ENCODE measurements around the gene BRWD1.
"Not testable (repeated sequence)": the region's sequence is repeated elsewhere in the genome, so short reads cannot be mapped to it uniquely, and the experiment has no call there.

BRWD1 gene

DNA sequence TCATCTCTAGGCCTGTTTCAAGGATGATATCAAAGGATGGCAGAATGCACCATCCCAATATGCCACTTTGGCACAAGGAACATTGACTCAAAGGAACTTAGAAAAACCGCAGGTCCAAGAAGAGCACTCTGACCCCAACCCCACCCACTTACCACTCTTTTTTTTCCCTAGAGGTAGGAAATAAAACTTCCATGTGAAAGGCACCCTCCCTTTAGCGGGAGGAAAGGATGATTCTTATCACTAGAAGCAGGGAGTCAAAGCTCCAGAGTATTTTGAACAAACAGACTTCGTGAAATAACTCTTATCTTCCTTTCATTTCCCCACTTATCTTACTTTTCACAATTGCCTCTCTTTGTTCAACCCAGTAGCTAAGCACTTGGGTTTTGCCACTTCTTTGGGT lies 152.4 kb downstream of the BRWD1 start:
- DNase-seq: no peak

DNA sequence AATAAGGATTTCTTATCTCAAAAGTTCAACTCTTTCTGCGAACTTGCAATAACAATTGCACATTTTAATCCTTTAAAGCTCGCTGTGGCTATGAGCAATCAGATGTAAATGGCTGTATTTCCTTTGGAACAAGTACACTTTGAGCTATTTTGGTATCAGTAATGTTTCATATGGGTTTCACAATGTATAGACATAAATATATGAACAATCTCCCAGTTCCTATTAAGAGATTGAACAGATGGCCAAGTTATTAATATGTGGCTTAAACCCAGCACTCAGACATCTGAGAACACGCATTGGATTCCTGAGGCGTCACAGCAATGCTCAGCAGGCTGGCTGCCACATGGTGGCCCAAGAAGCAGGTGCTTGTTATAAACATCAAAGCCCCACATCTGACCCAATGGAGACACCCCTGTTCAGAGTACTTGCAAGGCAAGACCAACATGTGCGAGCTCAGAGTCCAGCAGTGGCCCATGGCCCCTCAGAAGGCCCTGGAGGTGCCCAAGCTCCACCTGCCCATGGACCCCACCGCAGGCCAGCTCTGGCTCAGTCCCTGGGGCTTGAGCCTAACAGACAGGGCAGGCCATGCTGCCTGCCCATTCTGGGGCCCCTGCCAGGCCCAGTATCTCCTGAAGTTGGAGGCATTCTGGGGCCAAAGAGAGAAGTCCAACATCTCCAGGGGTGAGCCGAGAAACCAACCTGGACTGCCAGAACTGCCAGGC lies 153.9 kb downstream of the BRWD1 start:
- no peak for DNase-seq

DNA sequence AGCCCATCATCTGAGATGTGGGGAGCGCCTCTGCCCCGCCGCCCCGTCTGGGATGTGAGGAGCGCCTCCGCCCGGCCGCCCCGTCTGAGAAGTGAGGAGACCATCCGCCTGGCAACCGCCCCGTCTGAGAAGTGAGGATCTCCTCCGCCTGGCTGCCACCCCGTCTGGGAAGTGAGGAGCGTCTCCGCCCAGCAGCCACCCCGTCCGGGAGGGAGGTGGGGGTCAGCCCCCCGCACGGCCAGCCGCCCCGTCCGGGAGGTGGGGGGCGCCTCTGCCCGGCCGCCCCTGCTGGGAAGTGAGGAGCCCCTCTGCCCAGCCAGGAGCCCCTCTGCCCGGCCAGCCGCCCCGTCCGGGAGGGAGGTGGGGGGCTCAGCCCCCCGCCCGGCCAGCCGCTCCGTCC lies 156.2 kb downstream of the BRWD1 start:
- DNase-seq: not testable (repeated sequence)

DNA sequence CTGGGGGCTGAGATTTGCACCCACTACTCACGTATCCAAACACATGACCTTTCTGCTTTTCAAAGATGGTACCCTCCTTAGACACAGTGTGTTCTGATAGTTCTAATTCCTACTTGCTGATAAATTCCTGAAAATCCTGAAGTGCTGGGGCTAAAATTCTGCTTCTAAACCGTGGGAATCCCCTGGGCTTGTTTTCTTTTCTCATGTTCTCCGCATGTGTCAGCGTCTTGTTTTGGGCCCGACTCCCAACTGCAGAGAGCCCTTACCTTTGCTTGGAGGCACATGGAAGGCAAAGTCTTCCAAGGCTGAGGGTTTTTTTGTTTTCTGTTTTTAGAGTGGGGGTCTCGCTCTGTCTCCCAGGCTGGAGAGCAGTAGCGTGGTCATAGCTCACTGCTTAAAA lies 157.4 kb downstream of the BRWD1 start:
- DNase-seq: no peak

DNA sequence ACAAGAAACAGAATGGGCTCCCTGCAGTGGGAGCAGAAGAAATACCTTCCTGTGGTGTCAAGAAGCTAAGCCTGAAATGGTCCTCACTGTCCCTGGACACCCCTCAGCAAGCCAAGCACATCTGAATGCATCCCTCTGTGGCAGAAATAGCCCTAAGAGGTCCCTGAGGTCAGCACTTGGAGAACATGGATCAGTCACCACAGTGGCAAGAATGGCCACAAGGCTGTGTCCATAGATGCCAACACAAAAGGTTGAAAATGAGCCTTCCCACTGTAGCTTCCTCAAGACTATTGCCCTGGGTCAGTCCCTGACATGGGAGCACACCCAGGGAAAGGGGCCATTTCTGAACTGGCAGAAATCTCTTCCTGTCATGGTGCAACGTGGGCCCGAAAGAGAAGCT lies 157.9 kb downstream of the BRWD1 start:
- DNase-seq: no peak

DNA sequence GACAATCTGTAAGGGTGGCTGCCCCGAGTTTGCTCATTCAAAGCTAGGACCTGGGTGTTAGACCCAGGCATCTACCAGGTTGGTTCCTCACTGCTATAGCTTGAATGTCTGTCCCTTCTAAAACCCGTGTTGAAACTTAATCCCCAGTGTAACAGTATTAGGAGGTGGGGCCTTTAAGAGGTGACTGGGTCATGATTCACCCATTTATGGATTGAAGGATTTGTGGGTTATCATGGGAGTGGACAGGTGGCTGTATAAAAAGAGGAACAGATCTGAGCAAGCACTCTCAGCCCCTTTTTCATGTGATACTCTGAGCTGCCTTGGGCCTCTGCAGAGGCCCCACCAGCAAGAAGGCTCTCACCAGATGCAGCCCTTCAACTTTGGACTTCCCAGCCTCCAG lies 159.6 kb downstream of the BRWD1 start:
- no peak for DNase-seq

DNA sequence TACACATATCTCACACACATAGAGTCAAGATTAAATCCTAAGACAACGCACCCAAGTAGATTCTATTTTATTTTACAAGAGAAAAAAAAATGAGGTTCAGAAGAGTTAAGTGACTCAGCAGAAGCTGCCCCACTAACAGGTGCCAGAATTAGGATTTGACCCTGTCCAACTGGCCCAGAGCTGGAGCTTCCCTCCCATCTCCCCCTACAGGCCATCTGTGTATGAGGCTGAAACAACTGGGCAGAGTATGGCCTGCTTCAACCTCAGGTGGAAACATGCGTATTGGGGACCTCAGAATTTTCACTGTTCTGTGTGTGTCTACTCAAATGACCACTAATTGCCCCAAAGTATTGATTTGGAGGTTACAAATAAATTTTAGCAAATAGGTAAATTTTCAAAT lies 160.1 kb downstream of the BRWD1 start:
- no peak for DNase-seq

DNA sequence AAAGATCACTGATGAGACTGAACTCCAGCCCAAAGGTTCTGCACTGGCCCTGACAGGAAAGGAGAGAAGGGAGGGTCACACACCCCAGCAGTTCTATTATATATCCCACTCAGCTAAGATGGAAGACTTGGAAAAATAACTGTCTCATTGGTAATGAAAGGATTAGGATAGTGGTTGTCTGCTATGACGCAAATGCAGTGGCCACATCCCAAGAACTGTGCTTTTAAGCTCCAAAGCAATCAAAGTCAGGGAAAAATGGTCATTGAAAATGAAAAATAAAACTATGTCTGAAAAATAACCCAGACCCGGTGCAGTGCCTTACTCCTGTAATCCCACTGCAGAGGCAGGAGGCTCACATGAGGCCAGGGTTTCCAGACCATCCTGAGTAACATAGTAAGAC lies 161.2 kb downstream of the BRWD1 start:
- DNase-seq: no peak

DNA sequence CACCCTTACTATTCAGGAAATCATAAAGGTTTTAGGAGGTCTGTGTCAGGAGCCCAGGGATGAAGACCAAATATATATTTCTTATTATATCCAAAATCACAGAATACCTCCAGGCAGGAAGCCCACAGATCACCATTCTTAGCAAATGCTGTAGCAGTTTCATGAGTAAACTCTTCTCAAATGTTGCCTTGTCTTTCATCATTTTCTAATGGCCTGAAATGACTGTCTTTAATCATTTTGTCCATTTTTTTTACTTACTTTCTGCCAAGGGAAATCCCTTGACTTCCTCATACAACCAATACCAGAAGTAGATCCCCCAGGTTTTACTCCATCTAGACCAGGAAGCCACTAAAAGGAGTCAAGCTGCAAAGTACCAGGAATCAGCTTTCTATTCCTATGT lies 162.6 kb downstream of the BRWD1 start:
- no peak for DNase-seq

DNA sequence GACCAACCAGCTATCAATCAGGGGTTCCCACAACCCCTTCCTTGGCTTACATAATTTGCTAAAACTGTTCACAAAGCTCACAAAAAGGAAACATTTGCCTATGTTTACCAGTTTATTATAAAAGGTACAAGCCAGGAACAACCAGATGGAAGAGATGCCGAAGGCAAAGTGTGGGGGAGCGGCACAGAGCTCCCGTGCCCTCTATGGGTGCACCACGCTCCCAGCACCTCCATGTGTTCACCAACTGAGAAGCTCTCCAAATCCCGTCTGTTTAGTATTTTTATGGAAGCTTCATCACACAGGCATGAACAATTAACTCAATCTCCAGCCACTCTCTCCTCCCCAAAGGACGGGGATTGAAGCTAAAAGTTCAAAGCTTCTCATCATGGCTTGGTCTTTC lies 163.1 kb downstream of the BRWD1 start:
- DNase-seq: no peak

DNA sequence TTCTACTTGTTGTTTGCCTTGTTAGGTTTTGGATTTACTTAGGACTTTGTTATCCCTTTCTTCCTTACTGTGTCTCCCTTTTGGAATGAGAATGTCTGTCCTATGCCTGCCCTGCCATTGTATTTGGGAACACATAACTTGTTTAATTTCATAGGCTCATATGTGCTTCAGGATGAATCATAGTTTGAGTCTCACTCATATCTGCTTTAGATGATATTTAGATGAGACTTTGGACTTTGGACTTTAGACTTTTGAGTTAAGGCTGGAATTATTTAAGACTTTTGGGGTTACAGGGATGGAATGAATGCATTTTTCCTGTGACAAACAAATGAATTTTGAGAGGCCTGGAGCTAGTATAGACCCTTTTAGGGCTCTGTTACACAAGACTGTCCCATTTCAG lies 163.6 kb downstream of the BRWD1 start:
- DNase-seq: no peak

DNA sequence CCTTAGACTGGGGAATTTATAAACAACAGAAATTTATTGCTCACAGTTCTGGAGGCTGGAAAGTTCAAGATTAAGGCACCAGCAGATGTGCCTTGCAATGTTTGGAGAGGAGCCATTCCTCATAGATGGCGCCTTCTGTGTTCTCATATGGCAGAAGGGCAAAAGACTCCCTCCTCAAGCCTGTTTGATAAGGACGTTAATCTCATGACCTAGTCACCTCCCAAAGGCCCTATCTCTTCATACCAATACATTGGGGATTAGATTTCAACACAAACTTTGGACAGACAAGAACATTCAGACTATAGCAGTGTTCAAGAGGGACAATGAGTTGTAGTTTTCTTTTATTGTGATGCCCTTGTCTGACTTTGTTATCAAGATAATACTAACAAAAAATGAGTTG lies 164.5 kb downstream of the BRWD1 start:
- no peak for DNase-seq

DNA sequence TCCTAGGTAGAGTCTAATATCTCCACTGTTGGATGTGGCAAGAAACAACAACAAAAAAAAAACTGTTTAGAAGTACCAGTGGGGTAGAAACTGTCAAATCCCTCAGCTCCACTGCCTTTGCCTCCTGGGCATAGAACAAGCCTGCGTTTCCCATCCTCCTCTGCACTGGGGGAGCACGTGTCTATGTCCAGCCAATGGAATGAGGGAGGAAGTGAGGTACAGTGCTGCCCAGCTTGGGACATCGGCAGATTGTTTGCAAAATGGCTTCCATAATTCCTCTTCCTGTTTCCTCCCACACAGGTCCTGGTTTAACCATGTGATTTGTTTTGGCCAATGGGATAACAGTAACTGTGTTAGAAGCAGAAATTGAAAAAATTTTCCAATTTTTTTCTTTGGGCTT lies 169.2 kb downstream of the BRWD1 start:
- DNase-seq: no peak

DNA sequence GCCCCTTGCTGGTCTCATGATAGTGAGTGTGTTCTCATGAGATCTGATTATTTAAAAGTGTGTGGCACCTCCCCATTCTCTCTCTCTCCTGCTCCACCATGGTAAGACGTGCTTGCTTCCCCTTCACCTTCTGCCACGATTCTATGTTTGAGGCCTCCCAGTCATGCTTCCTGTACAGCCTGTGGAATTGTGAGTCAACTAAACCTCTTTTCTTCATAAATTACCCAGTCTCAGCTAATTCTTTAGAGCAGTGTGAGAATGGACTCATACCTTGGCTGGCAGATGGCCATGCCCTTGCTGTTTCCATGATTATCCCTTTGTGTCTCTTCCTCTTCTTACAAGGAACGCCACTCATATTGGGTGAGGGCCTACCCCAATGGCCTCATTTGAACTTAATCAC lies 170.5 kb downstream of the BRWD1 start:
- DNase-seq: no peak

DNA sequence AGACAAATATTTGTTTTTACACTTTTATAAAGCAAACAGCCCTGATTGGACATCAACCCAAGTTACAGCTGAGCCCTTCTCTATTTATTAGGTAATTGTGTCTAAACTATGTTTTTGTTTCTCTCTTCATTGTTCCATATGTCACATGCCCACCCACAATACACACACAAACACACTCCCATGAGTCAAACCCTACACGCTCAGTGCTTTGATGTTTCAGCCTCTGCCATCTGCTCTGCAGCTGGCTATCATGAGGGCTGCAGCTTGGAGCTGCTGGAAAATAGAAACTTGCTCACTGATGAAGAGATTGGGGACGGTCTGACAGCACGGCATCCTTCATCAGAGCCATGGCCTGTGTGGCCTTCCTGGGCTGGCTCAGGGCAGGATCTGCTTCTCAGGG lies 171.9 kb downstream of the BRWD1 start:
- no peak for DNase-seq

DNA sequence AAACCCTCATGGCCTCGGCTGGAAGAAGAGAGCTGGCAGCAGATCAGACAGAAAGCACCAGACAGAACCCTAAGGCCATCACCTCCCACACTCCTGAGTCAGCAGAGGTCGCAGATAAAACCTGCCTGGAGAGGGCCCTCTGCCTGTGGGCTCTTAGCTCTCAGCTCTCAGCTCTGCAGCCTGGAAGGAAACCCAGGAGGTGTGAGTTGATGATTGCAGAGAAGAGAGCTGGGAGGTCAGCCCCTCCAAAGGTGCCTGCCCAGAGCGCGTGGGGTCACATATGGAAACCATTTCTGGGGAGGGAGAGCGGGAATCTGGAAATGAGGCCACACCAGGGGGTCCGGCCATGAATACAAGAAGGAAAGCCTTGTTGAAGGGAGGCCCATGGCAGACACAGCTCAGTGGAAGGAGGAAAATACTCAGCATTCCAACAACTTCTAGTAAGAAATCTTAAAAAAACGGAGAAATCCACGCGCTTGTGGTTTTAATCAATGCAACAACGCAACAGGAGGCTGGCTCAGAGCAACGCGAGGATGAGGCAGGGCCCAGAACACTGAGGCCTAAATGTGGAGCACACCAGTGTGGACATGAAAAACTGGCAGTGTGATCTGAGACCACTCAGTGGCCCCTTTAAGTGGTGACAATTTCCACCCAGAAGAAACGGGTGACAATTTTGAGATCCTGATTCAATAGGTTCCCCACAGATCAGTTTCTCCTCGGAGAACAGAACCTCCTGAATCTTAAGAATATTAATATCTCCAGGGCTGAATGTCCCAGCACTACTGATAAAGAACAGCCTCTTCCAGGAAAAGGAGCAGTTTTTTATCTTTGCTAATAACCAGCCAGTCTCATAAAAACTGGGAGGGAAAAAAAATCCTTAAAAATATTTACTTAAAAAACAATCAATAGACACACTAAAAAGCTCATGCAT lies 175.9 kb downstream of the BRWD1 start:
- no peak for DNase-seq

DNA sequence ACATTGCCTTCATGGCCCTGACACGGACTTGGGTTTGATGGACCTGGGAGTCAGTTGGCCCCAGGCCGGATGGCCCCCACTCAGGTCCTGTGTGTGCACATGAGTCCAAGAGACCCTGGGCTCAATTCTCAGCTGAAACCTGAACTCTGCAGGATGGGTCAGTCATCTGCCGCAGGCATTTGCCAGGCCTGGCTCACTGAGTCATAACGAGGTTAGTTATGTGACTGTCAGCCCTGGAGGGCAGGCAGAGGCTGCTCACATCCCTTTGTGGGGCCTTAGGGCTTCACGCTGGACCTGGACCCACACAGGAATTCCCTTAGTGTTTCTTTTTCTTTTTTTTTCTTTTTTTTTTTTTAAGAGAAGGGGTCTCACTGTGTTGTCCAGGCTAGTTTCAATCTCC lies 176.7 kb downstream of the BRWD1 start:
- DNase-seq: no peak

DNA sequence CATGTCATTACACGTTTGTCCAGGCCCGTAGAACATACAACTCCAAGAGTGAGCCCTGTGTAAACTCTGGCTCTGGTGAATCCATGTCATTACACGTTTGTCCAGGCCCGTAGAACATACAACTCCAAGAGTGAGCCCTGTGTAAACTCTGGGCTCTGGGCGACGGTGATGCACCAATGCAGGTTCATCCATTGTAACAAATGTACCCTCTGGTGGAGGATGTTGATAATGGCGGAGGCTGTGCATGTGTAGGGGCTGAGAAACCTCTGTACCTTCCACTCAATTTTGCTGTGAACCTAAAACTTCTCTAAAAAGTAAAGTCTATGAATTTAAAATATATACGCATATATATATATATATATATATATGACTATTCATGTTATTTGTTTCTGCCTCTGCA lies 177.3 kb downstream of the BRWD1 start:
- not testable (repeated sequence) for DNase-seq

DNA sequence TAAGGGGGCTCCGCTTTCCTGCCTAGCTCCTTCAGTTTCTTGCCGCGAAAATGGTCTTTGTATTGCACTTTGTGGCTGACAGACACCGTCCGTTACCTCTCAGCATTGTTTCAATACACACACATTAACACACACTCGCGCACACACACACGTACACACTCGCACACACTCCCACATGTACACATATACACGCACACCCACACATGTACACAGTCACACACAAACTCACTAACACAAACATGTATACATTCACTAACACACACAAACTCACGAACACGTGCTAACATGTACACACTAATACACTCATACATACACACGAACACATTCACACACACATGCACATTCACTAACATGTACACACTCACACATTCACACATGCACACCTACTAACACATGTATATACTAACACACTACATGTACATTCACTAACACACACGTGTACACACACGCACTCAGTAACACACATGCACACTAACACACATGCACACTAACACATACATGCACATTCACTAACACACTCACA lies 179.1 kb downstream of the BRWD1 start:
- DNase-seq: no peak

All from cortex of kidney (tissue), 1 donor.